ELR (cell line): ENCODE results near the gene GRB10.
A peak's percentile ranks its signal among the peaks of the same experiment; 100 is the strongest.

Experiments used
- DNase-seq: peaks from one replicate; pipeline ENCODE4 v3.0.0-alpha.2; 2015; ENCODE audit warnings: low read depth

GRB10 gene

GRCh38 chr7:50782375-50783208 lies at the start of gene GRB10:
Gene GRB10 (minus strand): TSS chr7:50782896. CDS start chr7:50732322, 50,574 bp downstream.
- no peak for DNase-seq

GRCh38 chr7:50828801-50829200 lies 46.1 kb upstream of the GRB10 start:
- DNase-seq, result no peak

GRCh38 chr7:50828116-50828515 lies 45.4 kb upstream of the GRB10 start:
- DNase-seq, result no peak

GRCh38 chr7:50827281-50827680 lies 44.6 kb upstream of the GRB10 start:
- DNase-seq, result no peak

- peak; percentile 93 for DNase-seq
Measured at GRCh38 chr7:50826371-50827172, 43.9 kb upstream of the GRB10 start.

GRCh38 chr7:50825465-50825864 lies 42.8 kb upstream of the GRB10 start:
- no peak for DNase-seq

GRCh38 chr7:50824882-50825281 lies 42.2 kb upstream of the GRB10 start:
- DNase-seq, result peak; percentile 12

GRCh38 chr7:50822706-50823105 lies 40.0 kb upstream of the GRB10 start:
- DNase-seq, result peak; percentile 28

- DNase-seq, result no peak
Measured at GRCh38 chr7:50822110-50822509, 39.4 kb upstream of the GRB10 start.

- DNase-seq, result no peak
Measured at GRCh38 chr7:50821457-50822008, 38.8 kb upstream of the GRB10 start.

GRCh38 chr7:50818324-50818723 lies 35.6 kb upstream of the GRB10 start:
- no peak for DNase-seq

GRCh38 chr7:50817561-50817960 lies 34.9 kb upstream of the GRB10 start:
- no peak for DNase-seq

GRCh38 chr7:50815138-50815537 lies 32.4 kb upstream of the GRB10 start:
- DNase-seq, result no peak

- no peak for DNase-seq
Measured at GRCh38 chr7:50814166-50814565, 31.5 kb upstream of the GRB10 start.

GRCh38 chr7:50812841-50813475 lies 30.3 kb upstream of the GRB10 start:
- peak; percentile 65 for DNase-seq

- no peak for DNase-seq
Measured at GRCh38 chr7:50812094-50812493, 29.4 kb upstream of the GRB10 start.

- no peak for DNase-seq
Measured at GRCh38 chr7:50808282-50808888, 25.7 kb upstream of the GRB10 start.

- peak; percentile 37 for DNase-seq
Measured at GRCh38 chr7:50807026-50807730, 24.5 kb upstream of the GRB10 start.

GRCh38 chr7:50806143-50806542 lies 23.4 kb upstream of the GRB10 start:
- DNase-seq, result no peak

GRCh38 chr7:50805447-50806125 lies 22.9 kb upstream of the GRB10 start:
- peak; percentile 23 for DNase-seq
